NCI-H1930 (cell line): ENCODE measurements around the gene ITGA6.

Source experiments
- DNase-seq, 2 experiments: peaks; one replicate each; lab custom pipeline; 2025; lab: John Stamatoyannopoulos, UW

Gene ITGA6

DNA sequence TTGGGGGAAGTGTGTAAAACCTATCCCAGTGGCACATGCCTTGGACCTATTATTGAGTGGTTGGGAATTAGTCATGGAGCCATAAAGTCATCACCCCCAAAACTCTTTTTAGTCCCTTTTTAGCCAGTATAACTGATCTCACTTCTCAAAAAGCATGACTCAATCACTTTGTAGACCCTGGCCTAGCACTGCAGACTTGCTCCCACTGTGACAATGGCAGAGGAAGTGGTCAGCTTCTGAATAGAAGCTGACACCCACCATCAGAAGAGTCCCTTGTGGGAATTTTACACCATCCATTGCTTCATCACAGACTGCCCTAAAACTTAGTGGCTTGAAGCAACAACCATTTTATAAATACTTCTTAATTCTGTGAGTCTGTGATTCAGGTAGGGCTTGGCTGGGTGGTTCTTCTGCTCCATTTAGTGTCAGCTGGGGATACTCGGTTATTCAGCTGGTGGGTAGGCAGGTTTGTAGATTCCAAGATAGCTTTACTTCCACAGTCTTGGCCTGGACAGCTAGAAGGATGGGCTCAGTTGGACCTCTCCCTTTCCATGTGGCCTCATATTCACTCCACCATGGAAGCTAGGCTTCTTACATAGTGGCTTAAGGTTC is 10.8 kb upstream of the ITGA6 start:
- DNase-seq = no peak

DNA sequence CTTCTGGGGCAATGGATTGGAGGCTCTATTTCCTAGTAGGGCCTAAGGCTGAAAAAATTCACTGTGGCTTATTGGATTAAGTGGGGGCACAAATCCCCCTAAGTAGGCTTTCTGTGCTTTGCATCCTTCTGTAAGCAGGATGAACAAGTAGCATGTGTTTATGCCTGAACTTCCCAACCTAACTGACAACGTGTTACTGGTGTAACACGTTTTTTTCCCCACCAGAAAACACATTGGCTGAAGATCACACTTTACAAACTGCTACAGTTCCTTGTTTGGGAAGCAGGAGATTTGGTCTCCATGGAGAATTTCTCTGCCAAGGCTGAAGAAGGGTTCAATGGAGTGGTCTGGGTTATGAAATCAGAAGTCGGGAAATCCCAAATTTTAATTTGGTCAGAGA is 7.2 kb upstream of the ITGA6 start:
- no peak for DNase-seq

DNA sequence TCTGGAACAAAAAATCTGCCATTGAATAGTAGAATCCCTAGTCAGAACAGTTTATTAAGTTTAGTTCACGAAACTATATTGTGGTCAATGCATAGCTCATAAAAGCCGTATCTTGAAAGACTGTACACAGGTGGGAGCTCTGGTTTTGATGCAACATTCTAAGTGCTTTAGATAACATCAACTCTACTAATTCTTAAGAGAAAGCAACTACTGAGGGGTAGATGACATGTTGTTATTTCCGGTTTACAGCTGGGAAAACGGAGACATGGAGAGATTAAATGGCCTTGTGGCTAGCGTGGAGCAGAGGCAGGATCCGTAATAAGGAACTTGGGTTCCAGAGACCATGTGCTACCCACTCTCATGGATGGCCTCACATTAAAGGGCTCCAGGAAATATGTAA is 4.2 kb upstream of the ITGA6 start:
- no peak for DNase-seq

DNA sequence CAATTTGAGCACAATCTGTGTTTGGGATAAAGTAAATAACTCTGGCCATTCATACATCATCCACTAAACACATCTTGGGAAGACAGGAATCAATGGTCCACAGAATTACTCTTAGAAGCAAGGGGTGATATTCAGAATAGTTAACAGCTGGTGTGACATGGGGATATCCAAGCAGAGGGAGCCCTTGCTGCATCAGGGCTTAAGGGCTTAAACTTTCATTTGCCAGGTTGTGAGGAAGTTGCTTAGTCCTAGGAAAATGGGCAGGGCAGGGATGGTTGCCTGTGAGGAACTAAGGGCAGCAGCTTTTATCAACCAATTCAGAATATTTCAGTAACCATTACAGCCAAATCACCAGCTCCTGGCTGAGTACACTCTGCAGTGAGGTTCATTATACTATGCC is 2.0 kb upstream of the ITGA6 start:
- no peak for DNase-seq

GRCh38 chr2:172426635-172427255 is 641 bp upstream of the ITGA6 start:
- DNase-seq = no peak

DNA sequence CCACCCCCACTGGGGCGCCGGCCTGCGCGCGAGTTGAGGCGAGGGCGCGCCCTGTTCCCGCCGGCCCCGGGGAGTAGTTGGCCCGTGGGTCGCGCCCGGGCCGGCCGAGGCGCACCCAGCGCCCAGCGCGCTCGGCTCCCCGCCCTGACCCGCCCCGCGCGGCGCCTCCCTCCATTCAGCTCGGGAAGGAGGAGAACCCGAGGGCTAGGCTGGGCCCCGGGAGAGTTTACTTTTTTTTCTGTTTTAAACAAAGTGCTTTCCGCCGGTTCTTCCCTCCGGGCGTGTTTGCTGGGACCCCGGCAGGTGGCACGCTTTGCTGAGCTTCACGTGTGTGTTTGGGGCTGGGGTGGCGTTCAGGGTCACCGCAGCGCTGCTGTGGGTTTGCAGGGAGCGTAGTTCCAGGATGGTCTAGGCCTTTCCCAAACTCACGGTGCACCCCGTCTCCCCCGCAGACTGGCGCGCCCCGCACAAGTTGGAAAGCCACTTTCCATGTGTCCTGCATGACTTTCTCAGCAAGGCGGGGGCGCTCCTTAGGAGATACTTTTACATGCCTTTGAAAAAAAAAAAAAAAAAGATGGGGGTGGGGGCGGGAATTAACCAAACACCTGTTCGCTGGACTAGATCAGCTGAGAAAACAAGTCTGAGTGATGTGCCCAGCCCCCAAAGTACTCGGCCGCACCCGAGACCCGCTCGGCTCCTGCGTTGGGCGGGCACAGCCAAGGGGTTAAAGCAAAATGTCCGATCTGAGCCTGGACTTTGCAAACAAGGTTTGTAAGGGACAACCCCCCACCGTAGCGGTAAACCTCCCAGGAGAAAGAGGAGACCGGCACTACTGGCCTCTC is 825 bp downstream of the ITGA6 start:
- peak; percentile 3 to 46 for DNase-seq

GRCh38 chr2:172428832-172429210 is 1.4 kb downstream of the ITGA6 start:
- no peak for DNase-seq

- no peak for DNase-seq
These were observed 2.0 kb downstream of the ITGA6 start for GRCh38 chr2:172429301-172429968.

DNA sequence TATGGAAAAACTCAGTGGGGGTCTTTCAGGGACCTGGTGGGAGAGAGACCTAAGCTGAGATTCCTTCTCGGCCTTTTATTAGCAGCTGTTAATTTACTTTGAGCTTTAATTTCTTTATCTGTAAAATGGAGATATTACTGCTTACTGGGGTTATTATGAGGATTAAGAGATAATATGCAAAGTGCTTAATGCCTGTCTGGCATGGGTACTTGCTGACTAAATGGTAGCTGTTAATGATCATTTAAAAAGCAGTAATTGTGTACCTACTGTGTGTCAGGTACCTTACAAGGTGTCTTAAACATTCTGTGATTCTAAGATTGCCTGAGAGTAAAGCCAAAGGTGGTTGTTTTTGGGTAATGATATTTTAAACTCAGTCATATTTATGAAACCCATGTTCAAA is 2.6 kb downstream of the ITGA6 start:
- no peak for DNase-seq

DNA sequence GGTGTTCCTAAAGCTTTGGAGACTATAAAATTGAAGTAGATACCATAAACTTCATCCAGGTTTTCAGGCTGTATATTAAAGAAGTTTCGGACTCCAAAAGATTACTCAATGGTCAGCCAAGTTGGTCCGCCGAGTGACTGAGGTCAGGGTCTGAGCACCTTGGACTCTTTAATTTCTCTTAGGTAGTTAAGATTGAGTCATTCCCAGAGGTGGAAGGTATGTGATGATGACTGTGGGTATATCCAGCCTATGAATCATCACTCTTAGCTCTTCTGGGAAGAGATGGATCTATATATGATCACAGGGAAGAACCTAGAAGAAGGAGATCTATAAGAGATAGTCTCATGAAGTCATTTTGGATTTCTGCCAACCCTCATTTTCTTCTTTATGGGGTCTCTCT is 3.3 kb downstream of the ITGA6 start:
- no peak for DNase-seq

DNA sequence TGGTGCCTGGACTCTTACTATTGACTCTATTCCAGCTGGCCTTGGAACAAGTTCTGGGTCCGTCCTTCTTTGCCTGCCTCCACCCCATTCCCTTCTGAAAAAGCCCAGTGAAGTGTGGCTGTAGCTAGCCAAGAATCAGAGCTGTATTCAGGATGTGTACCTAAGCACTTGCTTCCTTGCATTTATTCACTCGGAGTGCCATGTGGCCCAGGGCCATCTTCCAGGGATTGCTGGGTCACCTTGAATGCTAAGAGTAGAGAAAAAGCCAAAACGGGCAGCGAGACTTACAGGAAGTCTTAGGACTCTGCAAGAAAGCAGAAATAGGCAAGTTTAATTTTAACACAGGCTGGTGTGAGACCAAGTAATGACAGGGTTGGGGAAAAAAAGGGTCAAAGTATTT is 4.1 kb downstream of the ITGA6 start:
- DNase-seq = no peak

DNA sequence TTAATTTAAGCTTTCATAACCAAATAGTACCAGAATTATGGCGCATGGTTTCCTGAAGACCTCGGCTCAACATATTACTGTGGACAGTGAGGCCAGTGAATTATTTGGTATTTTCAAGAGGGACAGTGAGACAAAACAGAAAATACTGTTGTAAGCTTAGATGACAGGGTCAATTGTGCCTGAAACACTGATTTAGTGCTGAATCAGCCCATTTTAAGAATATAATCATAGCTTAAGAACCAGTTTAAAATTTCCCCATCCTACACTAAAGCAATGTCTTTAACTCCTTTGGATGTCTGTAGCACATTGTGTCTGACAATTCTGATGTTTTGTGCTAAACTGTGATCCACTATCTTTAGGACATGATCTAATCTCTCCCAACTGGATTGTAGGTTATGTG is 4.6 kb downstream of the ITGA6 start:
- DNase-seq = no peak

- DNase-seq = no peak
These were observed 5.8 kb downstream of the ITGA6 start for GRCh38 chr2:172433144-172433543.

GRCh38 chr2:172434821-172435605 is 7.6 kb downstream of the ITGA6 start:
- DNase-seq = no peak

DNA sequence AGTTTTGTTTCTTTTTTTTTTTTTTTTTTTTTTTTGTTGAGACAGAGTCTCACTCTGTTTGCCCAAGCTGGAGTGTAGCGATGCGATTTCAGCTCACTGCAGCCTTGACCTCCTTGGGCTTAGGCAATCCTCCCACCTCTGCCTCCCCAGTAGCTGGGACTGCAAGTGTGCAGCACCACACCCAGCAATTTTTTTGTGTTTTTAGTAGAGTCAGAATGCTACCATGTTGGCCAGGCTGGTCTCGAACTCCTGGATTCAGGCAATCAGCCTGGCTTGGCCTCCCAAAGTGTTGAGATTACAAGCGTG is 8.2 kb downstream of the ITGA6 start:
- no peak for DNase-seq

DNA sequence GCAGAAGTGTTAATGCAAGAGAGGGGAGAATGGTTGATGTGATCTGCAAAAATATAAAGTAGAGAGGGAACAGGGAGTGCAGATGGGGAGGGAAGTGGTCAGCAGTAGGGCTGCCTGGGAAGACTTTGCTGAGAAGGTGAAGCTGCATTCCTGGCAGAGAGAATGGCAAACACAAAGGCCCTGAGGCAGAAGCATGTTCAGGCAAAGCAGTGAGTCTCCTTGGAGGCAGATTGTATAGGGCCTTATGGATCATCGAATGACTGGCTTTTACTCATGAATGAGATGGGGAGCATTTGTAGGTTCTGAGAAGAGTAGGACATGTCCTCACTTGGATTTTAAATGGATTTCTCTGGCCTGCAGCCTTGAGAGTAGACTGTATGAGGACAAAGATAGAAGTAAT is 9.5 kb downstream of the ITGA6 start:
- DNase-seq = no peak

DNA sequence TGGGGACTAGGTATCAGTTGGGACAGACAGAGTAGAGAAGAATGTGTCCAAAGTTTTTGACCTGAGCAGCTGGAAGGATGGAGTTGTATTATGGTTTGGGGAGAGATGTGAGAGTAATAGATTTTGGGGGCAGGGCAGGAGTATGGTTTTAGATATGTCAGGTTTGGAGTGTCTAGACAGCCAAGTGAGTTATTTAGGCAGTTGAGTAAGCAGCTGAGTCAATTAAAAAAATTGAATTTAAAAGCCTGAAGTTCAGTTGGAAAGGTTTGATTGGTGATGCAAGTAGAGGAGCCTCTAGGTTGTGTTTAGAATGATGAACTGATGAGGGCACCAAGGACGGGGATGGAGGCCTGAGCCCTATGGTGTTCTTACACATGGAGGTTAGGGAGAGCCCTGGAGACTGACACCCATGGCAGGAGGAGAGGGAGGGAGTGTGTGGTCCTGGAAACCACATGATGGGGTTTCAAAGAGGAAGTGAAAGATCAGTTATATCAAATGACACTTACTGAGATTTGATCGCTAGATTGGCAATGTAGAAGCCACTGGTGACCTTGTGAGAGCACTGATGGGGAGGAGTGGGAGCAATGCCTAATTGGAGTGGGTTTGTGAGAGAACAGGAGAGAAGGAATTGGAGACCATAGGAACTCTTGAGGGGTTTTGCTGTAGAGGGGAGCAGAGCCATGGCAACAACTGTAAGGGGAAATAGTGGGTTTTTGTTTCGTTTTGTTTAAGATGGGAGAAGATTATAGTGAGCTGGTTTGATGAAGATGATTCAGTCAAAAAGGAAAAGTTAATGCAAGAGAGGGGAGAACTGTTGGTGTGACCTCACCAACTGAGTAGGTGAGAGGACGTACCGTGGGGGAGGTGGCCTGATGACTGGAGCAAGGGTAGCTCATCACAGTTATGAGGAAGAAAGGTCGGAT is 10.3 kb downstream of the ITGA6 start:
- DNase-seq = no peak

DNA sequence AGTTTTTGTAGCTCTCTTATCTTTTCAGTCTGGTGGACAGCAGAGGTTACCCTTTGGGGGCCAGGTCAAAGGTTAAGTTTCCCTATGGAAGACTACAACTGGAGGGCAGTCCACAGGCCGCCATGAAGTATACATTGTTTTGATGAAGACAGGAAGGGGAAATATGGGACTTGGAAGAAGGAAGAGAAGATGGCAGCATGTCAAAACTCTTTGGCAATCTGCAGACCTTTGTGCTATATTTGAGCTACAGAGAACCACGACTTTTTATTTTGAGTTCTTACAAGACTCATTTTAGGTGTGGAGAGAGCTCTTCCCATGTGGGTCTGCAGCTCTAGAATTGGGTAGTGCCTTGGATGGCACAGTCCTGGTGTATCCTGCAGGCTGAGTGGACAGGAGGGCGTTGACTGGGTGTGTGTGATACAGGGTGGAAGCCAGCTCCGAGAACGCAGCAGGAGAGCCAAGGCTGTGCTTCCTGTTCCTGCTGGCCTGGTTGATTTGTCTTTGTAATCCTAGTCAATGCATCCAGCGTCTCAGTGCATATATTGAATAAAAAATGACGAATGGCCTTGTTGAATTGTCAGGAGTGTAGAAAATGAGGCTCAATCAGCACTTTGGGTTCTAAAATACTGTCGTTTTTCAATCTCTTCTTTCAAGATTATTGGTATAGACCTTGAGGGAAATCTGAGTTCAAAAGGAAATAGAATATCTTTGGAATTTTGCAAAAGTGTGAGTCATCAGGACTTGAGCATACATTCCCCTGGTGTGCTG is 11.5 kb downstream of the ITGA6 start:
- DNase-seq = no peak

DNA sequence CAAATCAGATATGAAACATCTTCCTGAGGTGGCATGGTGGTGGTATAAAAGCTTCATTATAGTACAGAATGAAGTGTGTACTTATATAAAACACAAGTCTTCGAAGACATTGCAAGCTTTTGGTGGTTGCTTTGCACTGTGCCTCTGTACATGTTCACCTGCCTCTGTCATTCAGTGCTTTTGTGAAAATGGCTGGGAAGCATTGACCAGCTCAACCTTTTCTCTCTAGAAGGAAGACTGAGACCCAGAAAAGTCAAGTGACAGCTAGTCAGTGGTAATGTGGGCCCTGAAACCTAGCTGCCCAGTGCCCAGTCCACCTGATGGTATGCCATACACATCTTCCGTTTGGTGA is 12.1 kb downstream of the ITGA6 start:
- no peak for DNase-seq

- no peak for DNase-seq
These were observed 12.5 kb downstream of the ITGA6 start for GRCh38 chr2:172439911-172440310.

DNA sequence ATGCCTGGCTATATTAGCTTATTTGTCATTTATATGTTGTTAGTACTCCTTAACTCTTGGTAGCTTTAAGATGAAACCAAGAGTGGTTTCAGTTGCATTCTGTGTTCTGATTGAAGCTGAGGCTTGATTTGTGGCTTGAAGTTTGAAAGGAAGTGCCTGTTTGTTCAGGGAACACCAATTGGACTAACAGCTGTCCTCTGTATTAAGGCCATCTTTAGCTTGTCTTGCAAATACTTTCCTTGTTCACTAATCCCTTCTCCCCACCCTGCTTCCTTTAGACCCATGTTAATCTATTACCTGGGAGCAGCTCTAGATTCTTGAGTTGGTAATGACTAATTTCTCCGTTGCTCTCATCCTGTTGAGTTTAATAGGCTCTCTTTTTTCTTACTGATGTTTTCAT is 13.4 kb downstream of the ITGA6 start:
- DNase-seq = no peak
